ENCODE data around the gene LY9.

DNA sequence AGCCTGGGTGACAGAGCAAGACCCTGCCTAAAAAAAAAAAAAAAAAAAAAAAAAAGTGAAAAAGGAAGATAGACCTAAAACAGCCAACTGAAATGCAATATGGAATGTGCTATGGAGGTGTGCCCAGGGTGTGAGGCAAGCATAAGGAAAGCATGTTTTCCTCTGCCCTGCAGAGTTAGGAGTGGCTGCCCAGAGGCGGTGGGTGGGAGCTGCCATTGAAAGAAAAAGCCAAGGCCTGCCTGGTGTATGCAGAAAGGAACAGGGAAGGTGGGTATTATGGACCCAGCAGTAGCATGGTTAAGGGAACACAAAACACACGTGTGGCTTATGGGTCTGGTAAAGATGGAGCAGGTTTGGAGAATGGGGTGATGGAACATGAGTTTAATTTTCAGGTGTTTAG is 57.8 kb downstream of the LY9 start:
- TF ChIP-seq, protein P1, sequence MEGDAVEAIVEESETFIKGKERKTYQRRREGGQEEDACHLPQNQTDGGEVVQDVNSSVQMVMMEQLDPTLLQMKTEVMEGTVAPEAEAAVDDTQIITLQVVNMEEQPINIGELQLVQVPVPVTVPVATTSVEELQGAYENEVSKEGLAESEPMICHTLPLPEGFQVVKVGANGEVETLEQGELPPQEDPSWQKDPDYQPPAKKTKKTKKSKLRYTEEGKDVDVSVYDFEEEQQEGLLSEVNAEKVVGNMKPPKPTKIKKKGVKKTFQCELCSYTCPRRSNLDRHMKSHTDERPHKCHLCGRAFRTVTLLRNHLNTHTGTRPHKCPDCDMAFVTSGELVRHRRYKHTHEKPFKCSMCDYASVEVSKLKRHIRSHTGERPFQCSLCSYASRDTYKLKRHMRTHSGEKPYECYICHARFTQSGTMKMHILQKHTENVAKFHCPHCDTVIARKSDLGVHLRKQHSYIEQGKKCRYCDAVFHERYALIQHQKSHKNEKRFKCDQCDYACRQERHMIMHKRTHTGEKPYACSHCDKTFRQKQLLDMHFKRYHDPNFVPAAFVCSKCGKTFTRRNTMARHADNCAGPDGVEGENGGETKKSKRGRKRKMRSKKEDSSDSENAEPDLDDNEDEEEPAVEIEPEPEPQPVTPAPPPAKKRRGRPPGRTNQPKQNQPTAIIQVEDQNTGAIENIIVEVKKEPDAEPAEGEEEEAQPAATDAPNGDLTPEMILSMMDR (IDR thresholded peaks at IDR 0.05): no peak
- TF ChIP-seq POLR2A (IDR thresholded peaks at IDR 0.05): no peak

Data from testis (tissue), 2 donors.